ENCODE data around the gene AP2A1. TPM values are rescaled to one million over a fixed set of nuclear protein-coding genes. Genes with fewer than 3 reads are reported as not detected.
A peak's percentile ranks its signal among the peaks of the same experiment; 100 is the strongest.

The AP2A1 gene
- total and polyA plus RNA-seq, 9 of the 15 experiments (the other 6 are each of a cell fraction or from before 2014, with no cell fraction given), result 0.55 to 150 (median 31.9) TPM

- TF ChIP-seq SRSF9 (IDR thresholded peaks at IDR 0.05; ENCODE audit: borderline replicate concordance, low read depth, low read length), result no peak
- no peak; the same call in 1 of the 2 replicates for TF ChIP-seq MTA3 (IDR thresholded peaks at IDR 0.05; ENCODE audit: borderline replicate concordance)
- TF ChIP-seq THAP7 (CRISPR knock-in tag; IDR thresholded peaks at IDR 0.05), result no peak
- peak; percentile 96 for TF ChIP-seq GABPA (tag; conservative IDR thresholded peaks at IDR 0.05; ENCODE audit: low read depth)
- TF ChIP-seq NEUROD1 (IDR thresholded peaks at IDR 0.05; ENCODE audit: borderline replicate concordance, low read depth, low read length, partially characterized antibody), result peak; percentile 55
- peak in 1 of 2 experiments; percentile 65; a peak in 1 of 4 replicates for TF ChIP-seq FOXA3 (CRISPR knock-in tag; conservative IDR thresholded peaks at IDR 0.05 in 1 of 2, IDR thresholded peaks at IDR 0.05 in 1 of 2)
- TF ChIP-seq ZNF124 (CRISPR knock-in tag; IDR thresholded peaks at IDR 0.05), result no peak
- peak; percentile 82 for TF ChIP-seq HCFC1 (IDR thresholded peaks at IDR 0.05; ENCODE audit: low read depth, low read length)
- no peak for TF ChIP-seq NR3C1 (CRISPR knock-in tag; IDR thresholded peaks at IDR 0.05)
- no peak for TF ChIP-seq SETDB1 (IDR thresholded peaks at IDR 0.05; ENCODE audit: low read length)
- no peak; the same call in 1 of the 2 replicates for TF ChIP-seq RNF2 (IDR thresholded peaks at IDR 0.05)
- no peak for TF ChIP-seq E2F4 (CRISPR knock-in tag; IDR thresholded peaks at IDR 0.05; ENCODE audit: low read depth)
- TF ChIP-seq MAX (CRISPR knock-in tag; IDR thresholded peaks at IDR 0.05), result peak; percentile 9; the same call in 1 of the 2 replicates
- TF ChIP-seq ZNF644 (tag; IDR thresholded peaks at IDR 0.05; ENCODE audit: low read depth), result peak; percentile 81; the same call in 1 of the 2 replicates
- TF ChIP-seq ZBTB49 (CRISPR knock-in tag; IDR thresholded peaks at IDR 0.05; ENCODE audit: borderline replicate concordance), result no peak
- TF ChIP-seq ZNF431 (CRISPR knock-in tag; IDR thresholded peaks at IDR 0.05), result no peak
- TF ChIP-seq NFYB (IDR thresholded peaks at IDR 0.05; ENCODE audit: extremely low read depth, insufficient read length), result no peak
These were observed 46.4 kb downstream of the AP2A1 start, which contains the start of gene FUZ (continued) for GRCh38 chr19:49812997-49813861.
